HG03558 (cell line): ENCODE measurements around the gene RIC8B.

Experiments
- ATAC-seq: cut with Tn5 transposase; IDR thresholded peaks from one replicate; pipeline ENCODE4 v1.9.1; 2021; ENCODE audit warnings: moderate number of reproducible peaks; ENCODE audit not compliant: unreplicated experiment; ENCODE audit errors: extremely low read depth

The RIC8B gene

GRCh38 chr12:106926657-106927056 is 152.2 kb downstream of the RIC8B start:
- ATAC-seq: no peak

GRCh38 chr12:106934277-106934676 is 159.8 kb downstream of the RIC8B start:
- no peak for ATAC-seq
